Fibroblast of pulmonary artery (primary cell): Measurements from ENCODE around the gene MACROD2.

Experiments used
- DNase-seq: peaks from one replicate; pipeline ENCODE4 v3.0.0-alpha.2; 2010; ENCODE audit warnings: low read depth
- H3K4me3 ChIP-seq: replicated peaks from 2 replicates; pipeline ENCODE4 v1.5.1; 2011; ENCODE audit warnings: low read depth, mild to moderate bottlenecking, control low read depth, low read length, moderate library complexity
- CTCF ChIP-seq: IDR thresholded peaks from 2 replicates; pipeline ENCODE4 v1.5.1; 2011; ENCODE audit warnings: mild to moderate bottlenecking, control low read depth, low read length, inconsistent platforms; ENCODE audit errors: missing control alignments

MACROD2 gene

GRCh38 chr20:14951707-14952418 lies 956.5 kb downstream of the MACROD2 start:
- H3K4me3 ChIP-seq, result no peak overlapping the region
- no peak for TF ChIP-seq CTCF
- peak; percentile 68 for DNase-seq

DNA sequence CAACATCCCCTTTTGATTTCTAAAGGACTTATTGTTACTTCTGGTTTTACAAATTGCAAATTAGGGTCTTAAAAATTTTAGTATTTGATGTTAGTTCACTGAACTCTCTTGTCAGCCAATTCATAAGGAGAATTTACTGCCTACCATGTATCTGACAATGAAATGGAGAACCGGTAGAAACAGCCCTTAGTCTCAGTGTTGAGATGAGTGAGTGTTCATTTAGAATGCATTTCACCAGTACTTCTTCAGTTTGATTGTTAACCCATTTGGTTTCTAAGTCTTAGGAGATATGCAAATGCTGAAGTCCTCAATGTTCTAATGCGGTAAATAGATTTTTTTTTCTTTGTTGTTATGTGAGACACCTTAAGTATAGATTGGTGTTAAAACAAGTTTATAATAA lies 958.4 kb downstream of the MACROD2 start:
- TF ChIP-seq CTCF, result no peak
- no peak overlapping the region for H3K4me3 ChIP-seq
- DNase-seq, result no peak

DNA sequence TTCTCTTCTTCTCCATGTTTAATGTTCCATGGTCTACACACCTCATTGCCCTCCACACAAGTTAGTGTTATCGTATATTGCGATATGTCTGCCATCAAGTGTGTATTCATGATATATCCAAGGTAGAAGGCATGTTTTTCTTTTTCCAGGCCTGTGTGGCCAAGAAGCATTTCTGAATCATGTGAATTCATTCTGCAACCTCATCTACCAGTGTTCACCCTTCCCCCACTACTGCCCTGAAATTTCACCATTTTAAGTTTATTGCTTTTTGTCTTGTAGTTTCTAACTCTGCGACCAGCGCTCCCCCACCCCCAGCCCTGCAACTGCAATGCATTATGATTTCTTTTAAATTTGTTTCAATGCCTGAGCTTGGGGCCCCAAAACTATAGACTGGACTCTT lies 960.1 kb downstream of the MACROD2 start:
- no peak overlapping the region for H3K4me3 ChIP-seq
- no peak for TF ChIP-seq CTCF
- no peak for DNase-seq

DNA sequence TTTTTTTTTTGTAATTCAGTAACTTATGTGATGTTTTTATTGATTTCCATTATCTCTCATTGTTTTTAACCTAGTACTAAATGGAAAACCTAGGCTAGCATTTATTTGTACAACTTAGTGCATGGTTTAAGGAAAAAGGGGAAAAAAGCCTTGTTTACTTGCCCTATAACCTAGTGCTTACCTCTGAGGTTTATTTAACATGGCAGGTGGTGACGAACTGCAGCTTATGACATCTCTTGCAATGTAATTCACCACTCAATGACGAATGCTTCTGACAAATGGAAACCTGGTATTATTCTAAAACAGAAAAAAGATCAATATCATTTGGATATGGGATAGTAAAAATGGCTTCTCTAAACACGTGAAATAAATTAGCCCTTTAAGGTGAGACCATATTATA lies 960.7 kb downstream of the MACROD2 start:
- no peak for TF ChIP-seq CTCF
- no peak for DNase-seq
- H3K4me3 ChIP-seq, result no peak overlapping the region

- no peak overlapping the region for H3K4me3 ChIP-seq
- no peak for TF ChIP-seq CTCF
- no peak for DNase-seq
These were observed 961.2 kb downstream of the MACROD2 start for GRCh38 chr20:14956538-14956937.

GRCh38 chr20:14957402-14957801 lies 962.1 kb downstream of the MACROD2 start:
- no peak overlapping the region for H3K4me3 ChIP-seq
- no peak for DNase-seq
- no peak for TF ChIP-seq CTCF

GRCh38 chr20:14958626-14959025 lies 963.3 kb downstream of the MACROD2 start:
- no peak for DNase-seq

More at GRCh38 chr20:14958626-14959025, 963.3 kb downstream of the MACROD2 start:
- no peak for TF ChIP-seq CTCF
- H3K4me3 ChIP-seq, result no peak overlapping the region
